H9 (cell line): Measurements from ENCODE around the gene MAML3. TPM values are rescaled to one million over a fixed set of nuclear protein-coding genes. Genes with fewer than 3 reads are reported as not detected.

ENCODE experiments used
- DNase-seq: peaks from one replicate; pipeline ENCODE4 v3.0.0-alpha.2; 2017
- H2AFZ ChIP-seq: one replicate; pipeline ENCODE4 v1.6.1; 2013; ENCODE audit warnings: mild to moderate bottlenecking, low read length, control low read depth, moderate library complexity
- H2AK5ac ChIP-seq: 2 replicates; pipeline ENCODE4 v1.6.1; 2013; ENCODE audit warnings: low read length, control low read depth, mixed read lengths; ENCODE audit not compliant: insufficient read length
- H2BK120ac ChIP-seq: one replicate; pipeline ENCODE4 v1.6.1; 2013; ENCODE audit warnings: low read depth, mild to moderate bottlenecking, low read length, control low read depth, inconsistent platforms; ENCODE audit not compliant: poor library complexity, severe bottlenecking
- H2BK12ac ChIP-seq: 2 replicates; pipeline ENCODE4 v1.6.1; 2013; ENCODE audit warnings: low read length, control low read depth, mixed read lengths, low read depth; ENCODE audit not compliant: insufficient read length
- H2BK15ac ChIP-seq: 2 replicates; pipeline ENCODE4 v1.6.1; 2013; ENCODE audit warnings: low read depth, low read length, control low read depth
- H2BK20ac ChIP-seq: one replicate; pipeline ENCODE4 v1.6.1; 2013; ENCODE audit warnings: low read depth, mild to moderate bottlenecking, low read length, control low read depth, inconsistent platforms; ENCODE audit not compliant: poor library complexity, severe bottlenecking
- H2BK5ac ChIP-seq: 2 replicates; pipeline ENCODE4 v1.6.1; 2013; ENCODE audit warnings: low read length, control low read depth, mixed read lengths; ENCODE audit not compliant: insufficient read length
- H3K14ac ChIP-seq: 2 replicates; pipeline ENCODE4 v1.6.1; 2013; ENCODE audit warnings: low read length, control low read depth; ENCODE audit not compliant: insufficient read depth
- H3K18ac ChIP-seq: 2 replicates; pipeline ENCODE4 v1.6.1; 2013; ENCODE audit warnings: low read depth, mild to moderate bottlenecking, mixed read lengths, low read length, control low read depth; ENCODE audit not compliant: insufficient read length
- H3K23ac ChIP-seq: 2 replicates; pipeline ENCODE4 v1.6.1; 2013; ENCODE audit warnings: low read length, control low read depth, mixed read lengths, low read depth; ENCODE audit not compliant: insufficient read length
- H3K23me2 ChIP-seq: 2 replicates; pipeline ENCODE4 v1.6.1; 2013; ENCODE audit warnings: low read depth, mild to moderate bottlenecking, mixed read lengths, low read length, control low read depth; ENCODE audit not compliant: insufficient read length, poor library complexity, severe bottlenecking
- H3K27ac ChIP-seq: 2 replicates; pipeline ENCODE4 v1.5.1; 2013; ENCODE audit warnings: low read length, control low read depth, mixed read lengths, low read depth; ENCODE audit not compliant: insufficient read length
- H3K27me3 ChIP-seq: 2 replicates; pipeline ENCODE4 v1.6.1; 2013; ENCODE audit warnings: low read length, control low read depth, inconsistent platforms; ENCODE audit not compliant: insufficient read depth
- H3K4ac ChIP-seq: 2 replicates; pipeline ENCODE4 v1.6.1; 2013; ENCODE audit warnings: low read depth, mild to moderate bottlenecking, control low read depth, inconsistent platforms, low read length, moderate library complexity
- H3K4me1 ChIP-seq: 2 replicates; pipeline ENCODE4 v1.6.1; 2013; ENCODE audit warnings: low read length, control low read depth, inconsistent platforms; ENCODE audit not compliant: insufficient read depth
- H3K4me2 ChIP-seq: 2 replicates; pipeline ENCODE4 v1.6.1; 2013; ENCODE audit warnings: low read length, control low read depth, mixed read lengths; ENCODE audit not compliant: insufficient read length, insufficient read depth
- H3K56ac ChIP-seq: 2 replicates; pipeline ENCODE4 v1.6.1; 2013; ENCODE audit warnings: low read depth, mild to moderate bottlenecking, mixed read lengths, low read length, control low read depth; ENCODE audit not compliant: insufficient read length
- H3K79me1 ChIP-seq: 2 replicates; pipeline ENCODE4 v1.6.1; 2013; ENCODE audit warnings: low read depth, mild to moderate bottlenecking, moderate library complexity, low read length, control low read depth, inconsistent platforms; ENCODE audit not compliant: insufficient read depth, poor library complexity, severe bottlenecking
- H3K79me2 ChIP-seq: 2 replicates; pipeline ENCODE4 v1.6.1; 2013; ENCODE audit warnings: low read length, control low read depth, inconsistent platforms; ENCODE audit not compliant: insufficient read depth
- H3K9ac ChIP-seq: 2 replicates; pipeline ENCODE4 v1.6.1; 2013; ENCODE audit warnings: low read length, control low read depth, mixed read lengths; ENCODE audit not compliant: insufficient read length; ENCODE audit errors: extremely low read depth
- H3K9me3 ChIP-seq: one replicate; pipeline ENCODE4 v1.6.1; 2013; ENCODE audit warnings: low read depth, low read length, inconsistent platforms; ENCODE audit not compliant: control insufficient read depth
- H3T11ph ChIP-seq: one replicate; pipeline ENCODE4 v1.6.1; 2013; ENCODE audit warnings: mild to moderate bottlenecking, low read length, control low read depth, inconsistent platforms
- H4K20me1 ChIP-seq: one replicate; pipeline ENCODE4 v1.6.1; 2013; ENCODE audit not compliant: control insufficient read depth, insufficient read length, insufficient read depth
- H4K5ac ChIP-seq: 2 replicates; pipeline ENCODE4 v1.6.1; 2013; ENCODE audit warnings: low read depth, mild to moderate bottlenecking, mixed read lengths, low read length, control low read depth; ENCODE audit not compliant: insufficient read length
- H4K8ac ChIP-seq: replicated peaks from 2 replicates; pipeline ENCODE4 v1.6.1; 2013; ENCODE audit warnings: low read length, control low read depth, mixed read lengths, low read depth; ENCODE audit not compliant: insufficient read length
- H4K91ac ChIP-seq: 2 replicates; pipeline ENCODE4 v1.6.1; 2013; ENCODE audit warnings: low read depth, mild to moderate bottlenecking, moderate library complexity, mixed read lengths, low read length, control low read depth; ENCODE audit not compliant: insufficient read length
- H3K27ac Mint-ChIP-seq, 3 experiments: 2 replicates in 2 of 3; 3 replicates in 1 of 3; pipeline ENCODE4 v1.8.0; 2020 to 2021; ENCODE audit warnings: mixed read lengths in 3 of 3, mild to moderate bottlenecking in 1 of 3, moderate library complexity in 1 of 3
- H3K27me3 Mint-ChIP-seq: 2 replicates; pipeline ENCODE4 v1.8.0; 2021; ENCODE audit warnings: low read depth, mild to moderate bottlenecking, moderate library complexity, mixed read lengths
- H3K36me3 Mint-ChIP-seq, 3 experiments: 2 replicates in 2 of 3; 3 replicates in 1 of 3; pipeline ENCODE4 v1.8.0; 2020 to 2021; ENCODE audit warnings: low read depth in 3 of 3, mixed read lengths in 3 of 3; ENCODE audit not compliant: insufficient read depth in 1 of 3
- H3K4me1 Mint-ChIP-seq, 2 experiments: 2 replicates each; pipeline ENCODE4 v1.8.0; 2020; ENCODE audit warnings: mixed read lengths in 2 of 2
- H3K4me3 Mint-ChIP-seq, 2 experiments: 2 replicates in 1 of 2; 3 replicates in 1 of 2; pipeline ENCODE4 v1.8.0; 2020 to 2021; ENCODE audit warnings: mild to moderate bottlenecking in 2 of 2, mixed read lengths in 2 of 2, moderate library complexity in 1 of 2
- H3K9me3 Mint-ChIP-seq, 2 experiments: 2 replicates in 1 of 2; 3 replicates in 1 of 2; pipeline ENCODE4 v1.8.0; 2020; ENCODE audit warnings: mild to moderate bottlenecking in 2 of 2, mixed read lengths in 2 of 2, moderate library complexity in 1 of 2
- WGBS: extraction: QIAGEN DNeasy Blood & Tissue Kit; methylation state at CpG from one replicate; pipeline ENCODE4 v1.1.7; 2013; ENCODE audit warnings: missing lambda C conversion rate, low lambda C conversion rate, mixed read lengths; ENCODE audit not compliant: insufficient read length; ENCODE audit errors: extremely low coverage; 5-methylcytosine and 5-hydroxymethylcytosine counted together
- total RNA-seq: library from RNA; stranded (reverse); gene quantifications from 2 replicates; pipeline ENCODE4 v1.2.1, GENCODE V29; 2021
- TF ChIP-seq, protein P1 (sequence below): fragments of 200-600 bp; sonication (generic); conservative IDR thresholded peaks from 3 replicates; pipeline ENCODE4 v1.8.0; 2021; ENCODE audit warnings: antibody characterized with exemption, mild to moderate bottlenecking

MAML3 gene
- total RNA-seq, 1 experiment from 2014 or later = 3.9 TPM

DNA sequence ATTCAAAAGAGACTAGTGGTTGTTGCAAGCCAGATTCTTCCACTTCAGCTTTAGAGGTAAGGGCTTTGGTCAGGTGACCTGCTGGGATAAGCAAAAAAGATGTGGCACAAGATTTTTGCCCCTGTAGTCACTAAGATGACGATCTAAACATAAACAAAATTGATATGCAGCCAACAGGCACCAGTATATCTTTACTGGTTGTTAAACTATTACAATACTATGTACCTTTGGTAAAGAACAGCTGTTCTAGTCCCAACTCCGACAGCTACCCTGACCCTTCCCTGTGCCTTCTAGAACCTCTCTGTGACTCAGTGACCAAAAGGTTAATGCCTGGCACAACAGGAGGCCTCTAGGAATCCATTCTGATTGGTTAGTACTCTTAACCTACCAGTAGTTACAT lies 428.7 kb downstream of the MAML3 start:
- no peaks in the 10 kb centered on the region for H3K4me1 Mint-ChIP-seq
- no peaks in the 10 kb centered on the region for H3K36me3 Mint-ChIP-seq
- no CpG with 5 or more reads among the region's 2 CpGs for WGBS

More for the DNA sequence above, 428.7 kb downstream of the MAML3 start:
- H4K20me1 ChIP-seq = no peaks in the 10 kb centered on the region
- TF ChIP-seq, protein P1, sequence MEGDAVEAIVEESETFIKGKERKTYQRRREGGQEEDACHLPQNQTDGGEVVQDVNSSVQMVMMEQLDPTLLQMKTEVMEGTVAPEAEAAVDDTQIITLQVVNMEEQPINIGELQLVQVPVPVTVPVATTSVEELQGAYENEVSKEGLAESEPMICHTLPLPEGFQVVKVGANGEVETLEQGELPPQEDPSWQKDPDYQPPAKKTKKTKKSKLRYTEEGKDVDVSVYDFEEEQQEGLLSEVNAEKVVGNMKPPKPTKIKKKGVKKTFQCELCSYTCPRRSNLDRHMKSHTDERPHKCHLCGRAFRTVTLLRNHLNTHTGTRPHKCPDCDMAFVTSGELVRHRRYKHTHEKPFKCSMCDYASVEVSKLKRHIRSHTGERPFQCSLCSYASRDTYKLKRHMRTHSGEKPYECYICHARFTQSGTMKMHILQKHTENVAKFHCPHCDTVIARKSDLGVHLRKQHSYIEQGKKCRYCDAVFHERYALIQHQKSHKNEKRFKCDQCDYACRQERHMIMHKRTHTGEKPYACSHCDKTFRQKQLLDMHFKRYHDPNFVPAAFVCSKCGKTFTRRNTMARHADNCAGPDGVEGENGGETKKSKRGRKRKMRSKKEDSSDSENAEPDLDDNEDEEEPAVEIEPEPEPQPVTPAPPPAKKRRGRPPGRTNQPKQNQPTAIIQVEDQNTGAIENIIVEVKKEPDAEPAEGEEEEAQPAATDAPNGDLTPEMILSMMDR = no peak
- no peak overlapping the region for H3K27ac ChIP-seq
- Mint-ChIP-seq H3K9me3 (no peaks in the 10 kb centered on the region), H3K4me3 (no peak overlapping the region), H3K27ac (no peak overlapping the region), H3K27me3 (peaks cover 2% of the 10 kb centered on the region; the same call in 1 of the 2 replicates)
- no peak overlapping the region for H2BK5ac ChIP-seq
- no peak overlapping the region for H2AFZ ChIP-seq
- H3K18ac ChIP-seq = no peak overlapping the region
- H2BK20ac ChIP-seq = no peak overlapping the region
- H3K9ac ChIP-seq = no peak overlapping the region
- H3K79me1 ChIP-seq = no peaks in the 10 kb centered on the region
- no peak overlapping the region for H4K91ac ChIP-seq
- H3K4me2 ChIP-seq = no peak overlapping the region
- no peak overlapping the region for H2BK15ac ChIP-seq
- H3K14ac ChIP-seq = no peak overlapping the region
- H3K23me2 ChIP-seq = no peaks in the 10 kb centered on the region
- H3K56ac ChIP-seq = no peak overlapping the region
- H3K4me1 ChIP-seq = no peaks in the 10 kb centered on the region
- H3K27me3 ChIP-seq = no peaks in the 10 kb centered on the region
- H2AK5ac ChIP-seq = no peak overlapping the region
- H4K8ac ChIP-seq = no peak overlapping the region
- H3K23ac ChIP-seq = no peak overlapping the region
- H3K4ac ChIP-seq = no peak overlapping the region
- no peaks in the 10 kb centered on the region for H3K79me2 ChIP-seq
- DNase-seq = no peak
- H4K5ac ChIP-seq = no peak overlapping the region
- H3T11ph ChIP-seq = no peak overlapping the region
- no peaks in the 10 kb centered on the region for H3K9me3 ChIP-seq
- H2BK120ac ChIP-seq = no peak overlapping the region
- no peak overlapping the region for H2BK12ac ChIP-seq
